ENCODE data around the gene SF3B5. TPM values are rescaled to one million over a fixed set of nuclear protein-coding genes. Genes with fewer than 3 reads are reported as not detected.

Gene SF3B5
- total and polyA plus RNA-seq, 9 of the 15 experiments (the other 6 are each of a cell fraction or from before 2014, with no cell fraction given), result 238 to 1,211 (median 407) TPM

- TF ChIP-seq MAFG (tag; conservative IDR thresholded peaks at IDR 0.05), result no peak
These were observed 41.8 kb downstream of the SF3B5 start (continued) for GRCh38 chr6:144053601-144054000.

- ATAC-seq, result no peak
- Histone ChIP-seq H3K4me1 (replicated peaks in 1 of 2; ENCODE audit: control insufficient read depth in 2 of 2, insufficient read depth in 2 of 2, low read length in 2 of 2) (no peaks in the 10 kb centered on the region), H2AFZ (ENCODE audit: low read depth, low read length) (no peak overlapping the region), H3K36me3 (ENCODE audit: control insufficient read depth, insufficient read depth, low read length) (no peaks in the 10 kb centered on the region), H3K9me3 (replicated peaks; ENCODE audit: control insufficient read depth, insufficient read depth, low read depth, low read length) (no peaks in the 10 kb centered on the region), H4K20me1 (replicated peaks; ENCODE audit: control insufficient read depth, insufficient read depth, low read length) (no peaks in the 10 kb centered on the region), H3K27me3 (ENCODE audit: control insufficient read depth in 2 of 2, insufficient read depth in 2 of 2, low read length in 2 of 2) (no peaks in the 10 kb centered on the region; a peak in 1 of 5 replicates), H3K4me2 (ENCODE audit: insufficient read depth, low read length) (no peak overlapping the region), H3K27ac (ENCODE audit: extremely low read depth, low read depth, low read length) (no peak overlapping the region), H3K4me3 (no peak overlapping the region), H3K79me2 (ENCODE audit: control insufficient read depth, insufficient read depth, low read length) (no peaks in the 10 kb centered on the region), H3K9me1 (ENCODE audit: control insufficient read depth, insufficient read depth, low read length) (no peaks in the 10 kb centered on the region), H3K9ac (ENCODE audit: insufficient read depth in 1 of 2, low read depth in 2 of 2, low read length in 2 of 2) (no peak overlapping the region)
- intact Hi-C loops (cut with micrococcal nuclease) (no loop called here), in situ Hi-C loops (cut with MboI) (no loop called here)
- ChIA-PET CTCF (ENCODE audit: low intra/inter-chr PET ratio) (no interaction called here), POLR2A (no interaction called here)
- no peak for DNase-seq (ENCODE audit: extremely low read depth in 1 of 4, low spot score in 3 of 4)
- BruUV-seq (replicated peaks), result no TSS peak
- no peak for FAIRE-seq
- peak; percentile 94 for TF ChIP-seq ZNF316 (IDR thresholded peaks at IDR 0.05)
- no peak for TF ChIP-seq ELF2 (CRISPR knock-in tag; IDR thresholded peaks at IDR 0.05)
- peak; percentile 90 for TF ChIP-seq MAFF (IDR thresholded peaks at IDR 0.05; ENCODE audit: low read length)
- TF ChIP-seq KDM2B (CRISPR knock-in tag; IDR thresholded peaks at IDR 0.05), result no peak
- no peak for TF ChIP-seq CTBP1 (IDR thresholded peaks at IDR 0.05; ENCODE audit: borderline replicate concordance)
- TF ChIP-seq NCOA2 (IDR thresholded peaks at IDR 0.05; ENCODE audit: partially characterized antibody in 2 of 2), result no peak
- TF ChIP-seq RBM22 (IDR thresholded peaks at IDR 0.05; ENCODE audit: low read depth, low read length, poor library complexity, severe bottlenecking), result no peak
- TF ChIP-seq MAFG (tag; conservative IDR thresholded peaks at IDR 0.05), result peak; percentile 90
- TF ChIP-seq ZC3H4 (CRISPR knock-in tag; IDR thresholded peaks at IDR 0.05; ENCODE audit: borderline replicate concordance), result no peak
- TF ChIP-seq C11orf30 (IDR thresholded peaks at IDR 0.05; ENCODE audit: low read depth), result peak; percentile 89
- TF ChIP-seq PRDM10 (IDR thresholded peaks at IDR 0.05; ENCODE audit: partially characterized antibody), result no peak
- TF ChIP-seq RCOR1 (IDR thresholded peaks at IDR 0.05; ENCODE audit: borderline replicate concordance in 1 of 2, low read depth in 2 of 2, low read length in 2 of 2), result no peak
- TF ChIP-seq RFX1 (IDR thresholded peaks at IDR 0.05), result no peak
- TF ChIP-seq SPI1 (IDR thresholded peaks at IDR 0.05; ENCODE audit: borderline replicate concordance, low read depth, low read length), result no peak
- peak; percentile 89 for TF ChIP-seq MAFK (IDR thresholded peaks at IDR 0.05; ENCODE audit: low read length)
- TF ChIP-seq ASH1L (IDR thresholded peaks at IDR 0.05; ENCODE audit: borderline replicate concordance, low read depth, partially characterized antibody), result no peak
- no peak for TF ChIP-seq TFAM (CRISPR knock-in tag; conservative IDR thresholded peaks at IDR 0.05)
- TF ChIP-seq ARID2 (IDR thresholded peaks at IDR 0.05), result no peak
- TF ChIP-seq E2F5 (CRISPR knock-in tag; IDR thresholded peaks at IDR 0.05), result no peak
- no peak for TF ChIP-seq SIRT6 (IDR thresholded peaks at IDR 0.05; ENCODE audit: low read depth, low read length)
- TF ChIP-seq PURB (CRISPR knock-in tag; IDR thresholded peaks at IDR 0.05; ENCODE audit: low read depth), result no peak
These were observed 42.9 kb downstream of the SF3B5 start for GRCh38 chr6:144052488-144052887.
